K562 (cell line): ENCODE results near the gene BICD1. TPM values are rescaled to one million over a fixed set of nuclear protein-coding genes. Genes with fewer than 3 reads are reported as not detected.

Source experiments
- ATAC-seq: fragments of 200-7000 bp; cut with Tn5 transposase; 3 replicates; pipeline ENCODE4 v1.9.1; 2020; ENCODE audit warnings: moderate library complexity
- BruUV-seq: library from RNA; stranded (reverse); fragments of 400-500 nt; replicated peaks from 2 replicates; lab custom pipeline; 2021; lab: Mats Ljungman, UMichigan
- CTCF ChIA-PET: fragments of 300-600 bp; formaldehyde crosslinking; extraction: SDS; loops from one replicate; lab custom pipeline; 2021; ENCODE audit warnings: low intra/inter-chr PET ratio; lab: Yijun Ruan, JAX
- POLR2A ChIA-PET: fragments of 300-600, 350-650 bp; sonication (Branson Sonifier 250); formaldehyde crosslinking; extraction: SDS; loops from one replicate; lab custom pipeline; 2021; ENCODE audit warnings: antibody characterized with exemption, inconsistent platforms; lab: Yijun Ruan, JAX
- DNase-seq, 4 experiments: peaks; one replicate each; pipeline versions ENCODE4 v3.0.0 to v3.0.0-alpha.2; 2011 to 2018; ENCODE audit warnings: low spot score in 3 of 4, mixed read lengths in 3 of 4; ENCODE audit errors: extremely low read depth in 1 of 4
- FAIRE-seq: peaks from 2 replicates; lab custom pipeline; 2011; peaks lifted over from hg19 to GRCh38; lab: Jason Lieb, UNC
- H2AFZ ChIP-seq: 2 replicates; pipeline ENCODE4 v1.6.0; 2011; ENCODE audit warnings: low read depth, low read length, control low read depth, inconsistent platforms
- H3K27ac ChIP-seq: fragments of 200-600 bp; 3 replicates; pipeline ENCODE4 v1.8.0; 2011; ENCODE audit warnings: low read depth, mild to moderate bottlenecking, control low read depth, inconsistent platforms, low read length, moderate library complexity, mixed read lengths; ENCODE audit errors: extremely low read depth
- H3K27me3 ChIP-seq, 2 experiments: fragments of 300-600 bp in 1 of 2; 2 replicates in 1 of 2; 3 replicates in 1 of 2; pipeline versions ENCODE4 v1.6.0 to v1.8.0; 2011; ENCODE audit warnings: inconsistent platforms in 2 of 2, low read length in 2 of 2, mild to moderate bottlenecking in 1 of 2, mixed read lengths in 1 of 2, moderate library complexity in 1 of 2; ENCODE audit not compliant: control insufficient read depth in 2 of 2, insufficient read depth in 2 of 2
- H3K36me3 ChIP-seq: fragments of 300-600 bp; 3 replicates; pipeline ENCODE4 v1.8.0; 2011; ENCODE audit warnings: mild to moderate bottlenecking, low read length, inconsistent platforms; ENCODE audit not compliant: control insufficient read depth, insufficient read depth
- H3K4me1 ChIP-seq, 2 experiments: fragments of 200-600 bp in 1 of 2; replicated peaks in 1 of 2; 2 replicates in 1 of 2; 3 replicates in 1 of 2; pipeline versions ENCODE4 v1.5.1 to v1.8.0; 2011; ENCODE audit warnings: inconsistent platforms in 2 of 2, low read length in 2 of 2, mild to moderate bottlenecking in 1 of 2, mixed read lengths in 1 of 2, moderate library complexity in 1 of 2; ENCODE audit not compliant: control insufficient read depth in 2 of 2, insufficient read depth in 2 of 2
- H3K4me2 ChIP-seq: 2 replicates; pipeline ENCODE4 v1.6.1; 2011; ENCODE audit warnings: low read length, control low read depth, inconsistent platforms, mixed read lengths; ENCODE audit not compliant: insufficient read depth
- H3K4me3 ChIP-seq: fragments of 200-600 bp; sonication (generic), shearing (Covaris generic); 2 replicates; pipeline ENCODE4 v1.5.1; 2016; ENCODE audit warnings: control low read depth, inconsistent platforms
- H3K79me2 ChIP-seq: fragments of 200-600 bp; 3 replicates; pipeline ENCODE4 v1.8.0; 2011; ENCODE audit warnings: low read length, inconsistent platforms; ENCODE audit not compliant: control insufficient read depth, insufficient read depth
- H3K9ac ChIP-seq, 2 experiments: 2 replicates each; pipeline versions ENCODE4 v1.6.0 to v1.6.1; 2011; ENCODE audit warnings: low read depth in 2 of 2, low read length in 2 of 2, control low read depth in 1 of 2, inconsistent platforms in 1 of 2, mild to moderate bottlenecking in 1 of 2, mixed read lengths in 1 of 2; ENCODE audit not compliant: insufficient read depth in 1 of 2
- H3K9me1 ChIP-seq: one replicate; pipeline ENCODE4 v1.6.0; 2011; ENCODE audit warnings: inconsistent platforms, mild to moderate bottlenecking, low read length, moderate library complexity; ENCODE audit not compliant: control insufficient read depth, insufficient read depth
- H3K9me3 ChIP-seq: replicated peaks from 2 replicates; pipeline ENCODE4 v1.5.1; 2011; ENCODE audit warnings: low read depth, low read length, inconsistent platforms; ENCODE audit not compliant: control insufficient read depth, insufficient read depth
- H4K20me1 ChIP-seq: replicated peaks from 2 replicates; pipeline ENCODE4 v1.6.1; 2011; ENCODE audit warnings: low read length, inconsistent platforms, mixed read lengths; ENCODE audit not compliant: control insufficient read depth, insufficient read depth
- COPS2 ChIP-seq: fragments of 450-650 bp; conservative IDR thresholded peaks from 2 replicates; pipeline ENCODE4 v1.6.1; 2016; ENCODE audit warnings: mild to moderate bottlenecking, moderate library complexity
- ELF2 ChIP-seq: fragments of 250-450 bp; sonication (Bioruptor Pico); IDR thresholded peaks from 2 replicates; pipeline ENCODE4 v1.5.0; 2021; ENCODE audit warnings: mild to moderate bottlenecking
- FOXJ2 ChIP-seq: fragments of 200-800 bp; sonication (Bioruptor generic); IDR thresholded peaks from 2 replicates; pipeline ENCODE4 v1.6.1; 2016; ENCODE audit warnings: missing genetic modification characterization, missing compliant biosample characterization
- HDAC6 ChIP-seq: IDR thresholded peaks from 2 replicates; pipeline ENCODE4 v1.6.1; 2012; ENCODE audit warnings: low read depth, mild to moderate bottlenecking, control low read depth, inconsistent platforms, low read length, moderate library complexity
- HLTF ChIP-seq: fragments of 450-650 bp; IDR thresholded peaks from 2 replicates; pipeline ENCODE4 v1.6.1; 2016
- POLR3G ChIP-seq: IDR thresholded peaks from 2 replicates; pipeline ENCODE4 v1.6.1; 2011; ENCODE audit not compliant: insufficient read length, insufficient replicate concordance; ENCODE audit errors: extremely low read depth
- REST ChIP-seq, 2 experiments: fragments of 450-650 bp; formaldehyde crosslinking in 1 of 2; IDR thresholded peaks; 2 replicates each; pipeline versions ENCODE4 v1.4.0 to v1.6.1; 2014 to 2020; ENCODE audit warnings: mild to moderate bottlenecking in 2 of 2, borderline replicate concordance in 1 of 2, low read depth in 1 of 2
- ZBED1 ChIP-seq: IDR thresholded peaks from 2 replicates; pipeline ENCODE4 v1.6.1; 2014
- ZKSCAN8 ChIP-seq: fragments of 200-800 bp; sonication (Bioruptor generic); IDR thresholded peaks from 2 replicates; pipeline ENCODE4 v1.6.1; 2016; ENCODE audit warnings: missing genetic modification characterization, missing compliant biosample characterization
- WGBS: fragments of 100-300 bp; shearing (Covaris generic); methylation state at CpG from one replicate; pipeline ENCODE4 v1.1.6; 2016; ENCODE audit warnings: low coverage, mixed read lengths; ENCODE audit not compliant: insufficient coverage; ENCODE audit errors: missing lambda C conversion rate; 5-methylcytosine and 5-hydroxymethylcytosine counted together
- in situ Hi-C: fragments of 300-500 bp; cut with MboI; formaldehyde crosslinking; loops from 4 replicates; pipeline ENCODE4 v1.15.0; 2018; ENCODE audit warnings: inconsistent platforms, mixed read lengths
- intact Hi-C: fragments of 100-400 bp; cut with micrococcal nuclease; formaldehyde crosslinking; loops from 2 replicates; pipeline ENCODE4 v1.14.2; 2022
- polyA plus RNA-seq, 8 experiments: library from polyadenylated mRNA; depleted of rRNA in 4 of 8; stranded (reverse) in 5 of 8; unstranded in 3 of 8; fragments of >200 nt; fragmentation: Nextera tagmentation in 2 of 8; fragmentation: Illumina TruSeq in 1 of 8; extraction: Ambion mirVana in 2 of 8; extraction: Trizol in 1 of 8; gene quantifications; 2 replicates each; pipeline versions ENCODE4 v1.2.1 to v1.2.3, GENCODE V29; 2011 to 2014; ENCODE audit warnings: inconsistent platforms in 1 of 8, missing spikeins in 1 of 8
- total RNA-seq, 7 experiments: library from RNA; depleted of rRNA in 6 of 7; stranded (reverse); fragments of >200 nt in 6 of 7; fragmentation: Illumina TruSeq in 2 of 7; extraction: Trizol in 2 of 7; gene quantifications; 2 replicates each; pipeline versions ENCODE4 v1.2.1 to v1.2.3, GENCODE V29; 2011 to 2021; ENCODE audit warnings: low replicate concordance in 1 of 7
- TF ChIP-seq, protein P1 (sequence below): sonication (generic); formaldehyde crosslinking; IDR thresholded peaks from 2 replicates; pipeline ENCODE4 v1.8.0; 2022; ENCODE audit warnings: mild to moderate bottlenecking, missing genetic modification reagents
- TF ChIP-seq, protein P2 (sequence below): IDR thresholded peaks from 3 replicates; pipeline ENCODE4 v1.6.1; 2011; ENCODE audit warnings: borderline replicate concordance, mild to moderate bottlenecking, moderate library complexity; ENCODE audit not compliant: insufficient read length; ENCODE audit errors: extremely low read depth

BICD1 gene
- total and polyA plus RNA-seq, 9 of the 15 experiments (the other 6 are each of a cell fraction or from before 2014, with no cell fraction given): 3.5 to 21.1 (median 12.5) TPM

DNA sequence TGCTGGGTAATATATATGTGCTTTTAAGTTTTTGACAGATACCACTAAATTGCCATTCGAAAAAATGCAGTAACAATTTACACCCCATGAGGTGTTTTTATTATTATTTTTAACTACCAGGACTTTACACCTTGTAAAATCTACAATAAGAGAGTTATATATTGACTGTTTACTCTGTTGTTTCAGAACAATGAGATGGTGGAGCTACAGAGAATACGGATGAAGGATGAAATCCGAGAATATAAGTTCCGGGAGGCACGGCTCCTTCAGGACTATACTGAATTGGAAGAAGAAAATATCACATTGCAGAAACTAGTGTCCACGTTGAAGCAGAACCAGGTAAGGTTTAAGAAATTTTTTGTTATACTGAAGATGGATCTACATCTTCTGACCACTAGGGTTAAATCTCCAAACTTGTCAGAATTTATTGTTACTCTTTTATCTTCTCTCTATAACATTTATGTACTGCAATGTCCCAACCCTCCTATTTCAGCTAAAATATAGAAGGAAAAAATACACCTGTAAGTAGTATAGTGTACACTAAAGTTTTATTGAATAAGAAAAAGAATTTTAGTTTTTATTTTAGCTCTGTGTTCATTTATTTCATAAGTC lies 187.3 kb downstream of the BICD1 start:
- no TSS peak for BruUV-seq
- intact Hi-C loops: no loop called here
- Histone ChIP-seq H4K20me1 (no peaks in the 10 kb centered on the region), H3K4me2 (no peak overlapping the region), H3K9me1 (no peaks in the 10 kb centered on the region), H3K4me3 (no peak overlapping the region), H3K36me3 (no peaks in the 10 kb centered on the region), H3K27ac (no peak overlapping the region), H3K9ac (no peak overlapping the region), H3K27me3 (no peaks in the 10 kb centered on the region), H3K79me2 (no peaks in the 10 kb centered on the region), H2AFZ (no peak overlapping the region), H3K4me1 (peaks cover 0 to 13% of the 10 kb centered on the region in 2 experiments; a peak in 4 of 5 replicates), H3K9me3 (no peaks in the 10 kb centered on the region)
- ATAC-seq (no peak), FAIRE-seq (no peak), DNase-seq (no peak)
- WGBS: 57% methylated on average over 6 of the region's 6 CpGs
- ChIA-PET CTCF (no interaction called here), POLR2A (no interaction called here)
- in situ Hi-C loops: no loop called here
- TF ChIP-seq, protein P1, sequence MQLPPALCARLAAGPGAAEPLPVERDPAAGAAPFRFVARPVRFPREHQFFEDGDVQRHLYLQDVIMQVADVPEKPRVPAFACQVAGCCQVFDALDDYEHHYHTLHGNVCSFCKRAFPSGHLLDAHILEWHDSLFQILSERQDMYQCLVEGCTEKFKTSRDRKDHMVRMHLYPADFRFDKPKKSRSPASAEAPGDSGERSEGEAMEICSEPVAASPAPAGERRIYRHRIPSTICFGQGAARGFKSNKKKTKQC: no peak
- no peak for TF ChIP-seq ELF2
- TF ChIP-seq POLR3G: no peak
- no peak for TF ChIP-seq ZKSCAN8
- no peak for TF ChIP-seq FOXJ2
- no peak for TF ChIP-seq COPS2
- no peak for TF ChIP-seq HDAC6
- TF ChIP-seq HLTF: no peak
- TF ChIP-seq, protein P2, sequence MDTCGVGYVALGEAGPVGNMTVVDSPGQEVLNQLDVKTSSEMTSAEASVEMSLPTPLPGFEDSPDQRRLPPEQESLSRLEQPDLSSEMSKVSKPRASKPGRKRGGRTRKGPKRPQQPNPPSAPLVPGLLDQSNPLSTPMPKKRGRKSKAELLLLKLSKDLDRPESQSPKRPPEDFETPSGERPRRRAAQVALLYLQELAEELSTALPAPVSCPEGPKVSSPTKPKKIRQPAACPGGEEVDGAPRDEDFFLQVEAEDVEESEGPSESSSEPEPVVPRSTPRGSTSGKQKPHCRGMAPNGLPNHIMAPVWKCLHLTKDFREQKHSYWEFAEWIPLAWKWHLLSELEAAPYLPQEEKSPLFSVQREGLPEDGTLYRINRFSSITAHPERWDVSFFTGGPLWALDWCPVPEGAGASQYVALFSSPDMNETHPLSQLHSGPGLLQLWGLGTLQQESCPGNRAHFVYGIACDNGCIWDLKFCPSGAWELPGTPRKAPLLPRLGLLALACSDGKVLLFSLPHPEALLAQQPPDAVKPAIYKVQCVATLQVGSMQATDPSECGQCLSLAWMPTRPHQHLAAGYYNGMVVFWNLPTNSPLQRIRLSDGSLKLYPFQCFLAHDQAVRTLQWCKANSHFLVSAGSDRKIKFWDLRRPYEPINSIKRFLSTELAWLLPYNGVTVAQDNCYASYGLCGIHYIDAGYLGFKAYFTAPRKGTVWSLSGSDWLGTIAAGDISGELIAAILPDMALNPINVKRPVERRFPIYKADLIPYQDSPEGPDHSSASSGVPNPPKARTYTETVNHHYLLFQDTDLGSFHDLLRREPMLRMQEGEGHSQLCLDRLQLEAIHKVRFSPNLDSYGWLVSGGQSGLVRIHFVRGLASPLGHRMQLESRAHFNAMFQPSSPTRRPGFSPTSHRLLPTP: no peak
- TF ChIP-seq ZBED1: no peak
- no peak for TF ChIP-seq REST (IDR thresholded peaks at IDR 0.05; ENCODE audit: borderline replicate concordance)
- TF ChIP-seq REST (CRISPR knock-in tag; IDR thresholded peaks at IDR 0.05; ENCODE audit: low read depth): no peak
